A549 (cell line): ENCODE measurements around the gene TTC39B.

Experiments
- BHLHE40 ChIP-seq: IDR thresholded peaks from 2 replicates; pipeline ENCODE4 v1.6.1; 2012; ENCODE audit warnings: low read depth, low read length, inconsistent platforms
- CHD2 ChIP-seq: fragments of 150-350 bp; IDR thresholded peaks from 2 replicates; pipeline ENCODE4 v1.6.1; 2014; ENCODE audit warnings: low read length; ENCODE audit not compliant: partially characterized antibody
- EP300 ChIP-seq, 2 experiments: fragments of >200 bp; sonication (Bioruptor Twin); formaldehyde crosslinking; IDR thresholded peaks; 2 replicates in 1 of 2; 3 replicates in 1 of 2; pipeline ENCODE4 v1.6.1; 2016 to 2017
- ESRRA ChIP-seq: fragments of 150-350 bp; IDR thresholded peaks from 2 replicates; pipeline ENCODE4 v1.6.1; 2014; ENCODE audit warnings: mild to moderate bottlenecking, low read length, borderline replicate concordance
- POLR2A ChIP-seq: IDR thresholded peaks from 2 replicates; pipeline ENCODE4 v1.6.1; 2012; ENCODE audit warnings: mild to moderate bottlenecking, low read length
- RAD21 ChIP-seq, 2 experiments: fragments of >200 bp in 1 of 2; sonication (Bioruptor Twin) in 1 of 2; formaldehyde crosslinking in 1 of 2; IDR thresholded peaks in 1 of 2; conservative IDR thresholded peaks in 1 of 2; 2 replicates in 1 of 2; 3 replicates in 1 of 2; pipeline ENCODE4 v1.6.1; 2012 to 2018; ENCODE audit warnings: inconsistent platforms in 1 of 2
- RNF2 ChIP-seq: fragments of 200-600 bp; sonication (generic); IDR thresholded peaks from 2 replicates; pipeline ENCODE4 v1.6.1; 2016; ENCODE audit warnings: low read depth, mild to moderate bottlenecking, antibody characterized with exemption, moderate library complexity, borderline replicate concordance
- TF ChIP-seq, protein P1 (sequence below): fragments of >200 bp; sonication (Bioruptor Twin); formaldehyde crosslinking; IDR thresholded peaks from 3 replicates; pipeline ENCODE4 v1.5.1; 2016
- TF ChIP-seq, protein P2 (sequence below): IDR thresholded peaks from 2 replicates; pipeline ENCODE4 v1.6.1; 2012

DNA sequence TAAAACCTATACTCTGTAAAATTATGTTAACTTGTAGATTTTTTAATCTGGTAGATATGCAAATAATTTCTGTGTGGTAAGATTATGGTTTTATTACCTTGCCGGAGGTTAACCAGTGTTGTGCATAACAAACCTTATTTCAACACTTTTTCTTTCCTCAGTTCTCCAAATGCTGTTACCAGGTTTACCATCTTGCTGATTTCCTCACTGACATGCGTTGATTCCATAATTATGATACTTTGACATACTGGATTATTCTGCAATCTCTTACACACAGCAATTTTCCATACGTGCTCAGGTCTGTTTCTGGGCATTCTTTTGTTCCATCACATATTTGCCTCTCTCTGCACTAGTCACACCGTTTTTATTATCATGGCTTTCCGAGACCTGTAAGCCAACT, 77.6 kb downstream of the TTC39B start:
- TF ChIP-seq ESRRA (no peak), CHD2 (no peak), BHLHE40 (no peak), EP300 (IDR thresholded peaks at IDR 0.05) (no peak), RAD21 (conservative IDR thresholded peaks at IDR 0.05 in 1 of 2, IDR thresholded peaks at IDR 0.05 in 1 of 2) (no peak), RNF2 (no peak), POLR2A (no peak)
- TF ChIP-seq, protein P1, sequence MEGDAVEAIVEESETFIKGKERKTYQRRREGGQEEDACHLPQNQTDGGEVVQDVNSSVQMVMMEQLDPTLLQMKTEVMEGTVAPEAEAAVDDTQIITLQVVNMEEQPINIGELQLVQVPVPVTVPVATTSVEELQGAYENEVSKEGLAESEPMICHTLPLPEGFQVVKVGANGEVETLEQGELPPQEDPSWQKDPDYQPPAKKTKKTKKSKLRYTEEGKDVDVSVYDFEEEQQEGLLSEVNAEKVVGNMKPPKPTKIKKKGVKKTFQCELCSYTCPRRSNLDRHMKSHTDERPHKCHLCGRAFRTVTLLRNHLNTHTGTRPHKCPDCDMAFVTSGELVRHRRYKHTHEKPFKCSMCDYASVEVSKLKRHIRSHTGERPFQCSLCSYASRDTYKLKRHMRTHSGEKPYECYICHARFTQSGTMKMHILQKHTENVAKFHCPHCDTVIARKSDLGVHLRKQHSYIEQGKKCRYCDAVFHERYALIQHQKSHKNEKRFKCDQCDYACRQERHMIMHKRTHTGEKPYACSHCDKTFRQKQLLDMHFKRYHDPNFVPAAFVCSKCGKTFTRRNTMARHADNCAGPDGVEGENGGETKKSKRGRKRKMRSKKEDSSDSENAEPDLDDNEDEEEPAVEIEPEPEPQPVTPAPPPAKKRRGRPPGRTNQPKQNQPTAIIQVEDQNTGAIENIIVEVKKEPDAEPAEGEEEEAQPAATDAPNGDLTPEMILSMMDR, result no peak
- TF ChIP-seq, protein P2, sequence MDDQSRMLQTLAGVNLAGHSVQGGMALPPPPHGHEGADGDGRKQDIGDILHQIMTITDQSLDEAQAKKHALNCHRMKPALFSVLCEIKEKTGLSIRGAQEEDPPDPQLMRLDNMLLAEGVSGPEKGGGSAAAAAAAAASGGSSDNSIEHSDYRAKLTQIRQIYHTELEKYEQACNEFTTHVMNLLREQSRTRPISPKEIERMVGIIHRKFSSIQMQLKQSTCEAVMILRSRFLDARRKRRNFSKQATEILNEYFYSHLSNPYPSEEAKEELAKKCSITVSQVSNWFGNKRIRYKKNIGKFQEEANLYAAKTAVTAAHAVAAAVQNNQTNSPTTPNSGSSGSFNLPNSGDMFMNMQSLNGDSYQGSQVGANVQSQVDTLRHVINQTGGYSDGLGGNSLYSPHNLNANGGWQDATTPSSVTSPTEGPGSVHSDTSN, result no peak
